ENCODE data around the gene BAHCC1. TPM values are rescaled to one million over a fixed set of nuclear protein-coding genes. Genes with fewer than 3 reads are reported as not detected.

Gene BAHCC1
- total and polyA plus RNA-seq, 2 of the 4 experiments (the other 2 are of a cell fraction), result 0.36 to 7.8 TPM

GRCh38 chr17:81464586-81464985 lies 69.3 kb downstream of the BAHCC1 start:
- Histone ChIP-seq H2AFZ (replicated peaks; ENCODE audit: low read length, poor library complexity) (no peak overlapping the region), H3K9me1 (ENCODE audit: insufficient read depth, low read length) (no peaks in the 10 kb centered on the region), H2AK5ac (ENCODE audit: low read depth, low read length) (no peak overlapping the region), H2BK20ac (ENCODE audit: low read depth, low read length) (no peak overlapping the region), H3K18ac (ENCODE audit: low read depth, low read length) (no peak overlapping the region), H4K8ac (ENCODE audit: low read depth in 2 of 2, low read length in 2 of 2) (no peak overlapping the region), H3K56ac (ENCODE audit: extremely low read depth, insufficient read depth, low read length) (no peak overlapping the region), H2BK15ac (ENCODE audit: low read depth, low read length) (no peak overlapping the region), H3K23ac (ENCODE audit: low read depth, low read length) (no peak overlapping the region), H4K20me1 (ENCODE audit: insufficient read depth, low read length) (no peaks in the 10 kb centered on the region), H3K36me3 (ENCODE audit: control insufficient read depth, insufficient read depth, low read length) (peaks cover 28% of the 10 kb centered on the region), H3K79me1 (ENCODE audit: low read depth in 1 of 2, low read length in 2 of 2) (no peaks in the 10 kb centered on the region), H2BK120ac (ENCODE audit: low read depth, low read length) (no peak overlapping the region), H3K9me3 (ENCODE audit: control insufficient read depth, insufficient read depth, low read length) (no peaks in the 10 kb centered on the region), H2AK9ac (replicated peaks; ENCODE audit: low read depth, low read length, poor library complexity) (no peak overlapping the region), H3K27ac (ENCODE audit: insufficient read depth, low read length) (no peak overlapping the region), H2BK5ac (ENCODE audit: low read depth, low read length, poor library complexity, severe bottlenecking) (no peak overlapping the region), H3K4me3 (ENCODE audit: insufficient read depth, low read depth, low read length) (no peak overlapping the region), H3K4ac (ENCODE audit: low read depth, low read length) (no peak overlapping the region), H4K91ac (ENCODE audit: insufficient read depth, low read depth, low read length) (no peak overlapping the region), H3K4me1 (ENCODE audit: control insufficient read depth, insufficient read depth, low read length) (no peaks in the 10 kb centered on the region), H3K27me3 (ENCODE audit: control insufficient read depth, insufficient read depth, low read length) (no peaks in the 10 kb centered on the region), H3K4me2 (ENCODE audit: low read depth, low read length) (no peak overlapping the region), H3K9ac (ENCODE audit: low read depth, low read length) (no peak overlapping the region), H4K5ac (ENCODE audit: low read depth, low read length) (no peak overlapping the region), H3K14ac (replicated peaks; ENCODE audit: low read depth, low read length) (no peak overlapping the region)
- WGBS, 2 experiments (ENCODE audit: extremely low coverage in 2 of 2, insufficient read length in 1 of 2), result no CpG with 5 or more reads among the region's 9 CpGs
- CTCF ChIA-PET, result no interaction called here
- dilution Hi-C loops (cut with HindIII; ENCODE audit: low sequenced_read_pairs, unreplicated experiment), result no loop called here
- no peak for TF ChIP-seq MAZ (IDR thresholded peaks at IDR 0.05; ENCODE audit: borderline replicate concordance, low read depth, low read length)
- TF ChIP-seq USF2 (IDR thresholded peaks at IDR 0.05; ENCODE audit: low read depth, low read length), result no peak
- TF ChIP-seq RAD21 (IDR thresholded peaks at IDR 0.05; ENCODE audit: low read length), result no peak
- TF ChIP-seq NFE2L2 (IDR thresholded peaks at IDR 0.05; ENCODE audit: low read depth, low read length), result no peak
- no peak for TF ChIP-seq CHD1 (IDR thresholded peaks at IDR 0.05; ENCODE audit: low read depth, low read length)
- TF ChIP-seq MXI1 (IDR thresholded peaks at IDR 0.05; ENCODE audit: borderline replicate concordance, low read depth, low read length), result no peak
- no peak for TF ChIP-seq ELK1 (IDR thresholded peaks at IDR 0.05; ENCODE audit: borderline replicate concordance, low read depth, low read length)
- no peak for TF ChIP-seq BHLHE40 (IDR thresholded peaks at IDR 0.05; ENCODE audit: low read depth, low read length)
- no peak for TF ChIP-seq POLR2A (IDR thresholded peaks at IDR 0.05; ENCODE audit: low read depth, low read length)
- no peak for TF ChIP-seq RFX5 (IDR thresholded peaks at IDR 0.05; ENCODE audit: low read depth, low read length)
- TF ChIP-seq FOS (IDR thresholded peaks at IDR 0.05; ENCODE audit: low read depth, low read length), result no peak
- no peak for TF ChIP-seq CEBPB (IDR thresholded peaks at IDR 0.05; ENCODE audit: low read depth, low read length)
- no peak for TF ChIP-seq SMC3 (IDR thresholded peaks at IDR 0.05; ENCODE audit: low read depth, low read length)
- TF ChIP-seq CTCF (conservative IDR thresholded peaks at IDR 0.05; ENCODE audit: low read depth, low read length), result no peak
- TF ChIP-seq RCOR1 (IDR thresholded peaks at IDR 0.05; ENCODE audit: insufficient replicate concordance, low read length), result no peak
- no peak for TF ChIP-seq MAFK (IDR thresholded peaks at IDR 0.05; ENCODE audit: low read depth, low read length)
- ATAC-seq (ENCODE audit: low read depth), result no peak
- in situ Hi-C loops (cut with MboI; ENCODE audit: low sequenced_read_pairs), result no loop called here
- TSS peak; percentile 57 for BruUV-seq (replicated peaks)
- no peak for DNase-seq
- intact Hi-C loops (cut with micrococcal nuclease), result no loop called here
- POLR2A ChIA-PET (ENCODE audit: unreplicated experiment), result no interaction called here
